Neutrophil (primary cell): Measurements from ENCODE around the gene CHRNB1.
"Not testable (repeated sequence)": the region's sequence is repeated elsewhere in the genome, so short reads cannot be mapped to it uniquely, and the experiment has no call there.

Source experiments
- H3K27ac ChIP-seq: fragments of 200-600 bp; sonication (generic); 2 replicates; pipeline ENCODE4 v1.5.1; 2016; ENCODE audit warnings: mild to moderate bottlenecking, moderate library complexity
- H3K27me3 ChIP-seq: fragments of 200-600 bp; sonication (generic); 2 replicates; pipeline ENCODE4 v1.6.0; 2016; ENCODE audit warnings: mild to moderate bottlenecking
- H3K36me3 ChIP-seq: fragments of 200-600 bp; sonication (generic); 2 replicates; pipeline ENCODE4 v1.5.1; 2017
- H3K4me1 ChIP-seq, 2 experiments: fragments of 200-600 bp in 1 of 2; sonication (generic) in 1 of 2; 1 replicate in 1 of 2; 2 replicates in 1 of 2; pipeline versions ENCODE4 v1.5.1 to v1.6.1; 2013 to 2016; ENCODE audit warnings: low read depth in 1 of 2, low read length in 1 of 2, mild to moderate bottlenecking in 1 of 2, moderate library complexity in 1 of 2; ENCODE audit not compliant: control insufficient read depth in 1 of 2, insufficient read depth in 1 of 2
- H3K4me3 ChIP-seq, 2 experiments: fragments of 200-600 bp in 1 of 2; sonication (generic) in 1 of 2; 1 replicate in 1 of 2; 2 replicates in 1 of 2; pipeline ENCODE4 v1.5.1; 2013 to 2016; ENCODE audit warnings: low read depth in 1 of 2, low read length in 1 of 2, mild to moderate bottlenecking in 1 of 2, moderate library complexity in 1 of 2
- H3K9me3 ChIP-seq: fragments of 200-600 bp; sonication (generic); 2 replicates; pipeline ENCODE4 v1.5.1; 2016
- TF ChIP-seq, protein P1 (sequence below): fragments of 200-600 bp; sonication (generic); IDR thresholded peaks from 2 replicates; pipeline ENCODE4 v1.5.1; 2016; ENCODE audit warnings: antibody characterized with exemption

CHRNB1 gene

DNA sequence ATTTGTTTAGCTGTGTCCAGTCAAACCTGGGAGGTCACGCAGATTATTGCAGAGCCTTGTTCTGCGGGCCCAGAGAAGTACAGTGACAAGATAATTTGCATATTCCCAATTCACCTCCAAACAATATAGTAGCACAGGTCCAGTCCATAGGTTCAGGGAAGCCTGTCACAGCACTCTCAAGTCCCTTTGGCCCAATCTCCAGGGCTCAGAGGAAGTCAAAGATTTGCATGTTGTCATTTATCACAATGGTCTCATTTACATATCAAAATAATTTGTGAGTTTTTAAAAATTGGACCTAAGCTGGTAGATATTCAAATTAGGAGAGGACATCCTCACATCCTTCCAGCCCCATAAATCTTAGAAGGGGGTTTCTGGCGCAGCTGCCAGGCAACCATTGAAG is 22.6 kb downstream of the CHRNB1 start:
- H3K27me3 ChIP-seq, result no peaks in the 10 kb centered on the region
- peaks cover 13 to 15% of the 10 kb centered on the region in 2 experiments for H3K4me1 ChIP-seq
- no peaks in the 10 kb centered on the region for H3K9me3 ChIP-seq
- H3K36me3 ChIP-seq, result peaks cover 19% of the 10 kb centered on the region
- peak overlapping the region; percentile 61 for H3K27ac ChIP-seq
- TF ChIP-seq, protein P1, sequence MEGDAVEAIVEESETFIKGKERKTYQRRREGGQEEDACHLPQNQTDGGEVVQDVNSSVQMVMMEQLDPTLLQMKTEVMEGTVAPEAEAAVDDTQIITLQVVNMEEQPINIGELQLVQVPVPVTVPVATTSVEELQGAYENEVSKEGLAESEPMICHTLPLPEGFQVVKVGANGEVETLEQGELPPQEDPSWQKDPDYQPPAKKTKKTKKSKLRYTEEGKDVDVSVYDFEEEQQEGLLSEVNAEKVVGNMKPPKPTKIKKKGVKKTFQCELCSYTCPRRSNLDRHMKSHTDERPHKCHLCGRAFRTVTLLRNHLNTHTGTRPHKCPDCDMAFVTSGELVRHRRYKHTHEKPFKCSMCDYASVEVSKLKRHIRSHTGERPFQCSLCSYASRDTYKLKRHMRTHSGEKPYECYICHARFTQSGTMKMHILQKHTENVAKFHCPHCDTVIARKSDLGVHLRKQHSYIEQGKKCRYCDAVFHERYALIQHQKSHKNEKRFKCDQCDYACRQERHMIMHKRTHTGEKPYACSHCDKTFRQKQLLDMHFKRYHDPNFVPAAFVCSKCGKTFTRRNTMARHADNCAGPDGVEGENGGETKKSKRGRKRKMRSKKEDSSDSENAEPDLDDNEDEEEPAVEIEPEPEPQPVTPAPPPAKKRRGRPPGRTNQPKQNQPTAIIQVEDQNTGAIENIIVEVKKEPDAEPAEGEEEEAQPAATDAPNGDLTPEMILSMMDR, result no peak
- H3K4me3 ChIP-seq, result no peak overlapping the region

DNA sequence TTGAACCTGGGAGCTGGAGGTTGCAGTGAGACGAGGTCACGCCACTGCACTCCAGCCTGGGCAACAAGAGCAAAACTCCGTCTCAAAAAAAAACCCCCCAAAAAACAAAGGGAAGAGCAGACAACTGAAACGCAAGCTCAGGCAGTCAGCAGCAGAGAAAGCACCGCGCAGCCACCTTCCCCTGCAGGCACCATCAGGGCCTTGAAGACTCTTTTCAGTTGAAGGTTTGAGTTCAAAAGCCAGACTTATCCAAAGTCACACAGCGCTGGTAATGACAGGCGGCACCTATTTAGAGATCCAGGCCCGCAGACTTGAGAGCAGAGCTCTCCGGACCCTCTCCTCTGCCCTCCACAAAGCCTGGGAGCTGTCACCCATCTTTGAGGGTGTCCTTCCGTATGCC is 23.4 kb downstream of the CHRNB1 start:
- no peak overlapping the region for H3K27ac ChIP-seq
- no peak overlapping the region for H3K4me3 ChIP-seq
- H3K36me3 ChIP-seq, result peaks cover 11% of the 10 kb centered on the region
- TF ChIP-seq, protein P1, result no peak
- H3K4me1 ChIP-seq, result peaks cover 13 to 15% of the 10 kb centered on the region in 2 experiments
- H3K9me3 ChIP-seq, result no peaks in the 10 kb centered on the region
- no peaks in the 10 kb centered on the region for H3K27me3 ChIP-seq

DNA sequence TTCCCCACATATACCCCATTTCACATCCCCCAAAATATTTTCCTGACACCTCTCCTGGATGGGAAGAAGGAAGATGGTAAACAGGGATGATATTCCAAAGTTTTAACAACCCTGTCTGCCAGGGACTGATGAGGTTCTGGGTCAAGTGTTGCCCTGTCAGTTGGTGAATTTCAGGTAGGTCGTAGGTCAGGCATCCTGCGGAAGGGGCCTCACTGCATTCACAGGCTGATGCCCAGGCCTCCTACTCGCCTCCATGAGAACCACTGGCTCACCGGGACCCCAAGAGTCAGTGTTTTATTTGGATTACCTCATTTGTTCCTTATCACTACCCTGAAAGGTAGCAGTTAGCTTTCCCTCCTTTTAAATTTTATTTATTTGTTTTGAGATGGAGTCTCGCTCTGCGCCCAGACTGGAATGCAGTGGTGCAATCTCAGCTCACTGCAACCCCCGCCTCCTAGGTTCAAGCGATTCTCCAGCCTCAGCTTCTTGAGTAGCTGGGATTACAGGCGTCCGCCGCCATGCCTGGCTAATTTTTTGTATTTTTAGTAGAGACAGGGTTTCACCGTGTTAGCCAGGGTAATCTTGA is 24.0 kb downstream of the CHRNB1 start:
- Histone ChIP-seq H3K9me3 (no peaks in the 10 kb centered on the region), H3K27ac (no peak overlapping the region), H3K36me3 (peaks cover 6% of the 10 kb centered on the region), H3K4me1 (peaks cover 13 to 15% of the 10 kb centered on the region in 2 experiments), H3K27me3 (no peaks in the 10 kb centered on the region), H3K4me3 (no peak overlapping the region)
- TF ChIP-seq, protein P1, result no peak

DNA sequence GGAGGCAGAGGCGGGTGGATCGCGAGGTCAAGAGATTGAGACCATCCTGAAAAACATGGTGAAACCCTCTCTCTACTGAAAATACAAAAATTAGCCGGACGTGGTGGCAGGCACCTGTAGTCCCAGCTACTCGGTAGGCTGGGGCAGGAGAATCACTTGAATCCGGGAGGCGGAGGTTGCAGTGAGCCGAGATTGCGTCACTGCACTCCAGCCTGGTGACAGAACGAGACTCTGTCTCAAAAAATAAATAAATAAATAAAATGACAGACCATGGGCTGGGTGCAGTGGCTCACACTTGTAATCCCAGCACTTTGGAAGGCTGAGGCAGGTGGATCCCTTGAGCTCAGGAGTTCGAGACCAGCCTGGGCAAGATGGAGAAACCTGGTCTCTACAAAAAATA is 25.0 kb downstream of the CHRNB1 start:
- not testable (repeated sequence) for H3K27me3 ChIP-seq, H3K4me3 ChIP-seq, H3K27ac ChIP-seq, H3K36me3 ChIP-seq, H3K9me3 ChIP-seq
- H3K4me1 ChIP-seq, result peaks cover 19 to 20% of the 10 kb centered on the region in 2 experiments

DNA sequence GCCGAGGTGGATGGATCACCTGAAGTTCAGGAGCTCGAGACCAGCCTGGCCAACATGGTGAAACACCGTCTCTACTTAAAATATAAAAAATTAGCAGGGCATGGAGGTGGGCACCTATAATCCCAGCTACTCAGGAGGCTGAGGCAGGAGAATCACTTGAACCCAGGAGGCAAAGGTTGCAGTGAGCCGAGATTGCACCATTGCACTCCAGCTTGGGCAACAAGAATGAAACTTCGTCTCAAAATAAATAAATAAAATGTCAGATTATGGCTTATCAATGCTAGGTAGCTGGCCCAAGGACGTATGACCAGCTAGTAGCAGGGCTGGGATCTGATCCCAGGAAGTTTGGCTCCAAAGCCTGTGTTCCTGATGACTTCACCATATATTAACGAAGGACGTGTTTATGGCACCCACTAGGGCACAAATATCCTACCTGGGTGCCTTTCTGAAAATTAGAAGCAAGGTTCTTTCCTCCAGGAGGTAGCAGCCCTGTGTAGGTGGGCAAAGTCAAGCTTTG is 25.7 kb downstream of the CHRNB1 start:
- H3K36me3 ChIP-seq, H3K27ac ChIP-seq, H3K27me3 ChIP-seq, H3K4me3 ChIP-seq, H3K9me3 ChIP-seq: not testable (repeated sequence)
- H3K4me1 ChIP-seq, result peaks cover 24 to 27% of the 10 kb centered on the region in 2 experiments

DNA sequence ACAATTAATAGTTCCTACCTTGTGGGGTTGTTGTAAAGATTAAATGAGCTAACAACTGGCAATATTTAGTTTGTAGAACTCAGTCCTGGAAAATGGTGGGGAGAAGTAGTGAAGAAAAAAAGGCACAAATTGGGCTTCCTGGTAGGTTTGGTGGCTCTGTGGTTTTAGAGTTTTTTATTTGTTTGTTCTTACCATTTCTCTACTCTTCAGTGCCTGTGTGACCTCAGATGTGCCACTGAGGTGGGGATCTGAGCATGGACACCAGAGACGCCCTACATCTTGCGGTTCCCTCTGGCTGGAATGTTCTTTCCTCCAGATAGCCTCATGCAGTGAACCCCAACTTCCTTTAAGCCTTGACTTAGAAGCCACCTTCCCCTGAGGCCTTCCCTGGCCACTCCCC is 26.9 kb downstream of the CHRNB1 start:
- Histone ChIP-seq H3K27me3 (no peaks in the 10 kb centered on the region), H3K36me3 (peaks cover 3% of the 10 kb centered on the region), H3K27ac (no peak overlapping the region), H3K4me1 (peaks cover 21 to 25% of the 10 kb centered on the region in 2 experiments), H3K9me3 (no peaks in the 10 kb centered on the region), H3K4me3 (no peak overlapping the region)
- TF ChIP-seq, protein P1, result no peak

DNA sequence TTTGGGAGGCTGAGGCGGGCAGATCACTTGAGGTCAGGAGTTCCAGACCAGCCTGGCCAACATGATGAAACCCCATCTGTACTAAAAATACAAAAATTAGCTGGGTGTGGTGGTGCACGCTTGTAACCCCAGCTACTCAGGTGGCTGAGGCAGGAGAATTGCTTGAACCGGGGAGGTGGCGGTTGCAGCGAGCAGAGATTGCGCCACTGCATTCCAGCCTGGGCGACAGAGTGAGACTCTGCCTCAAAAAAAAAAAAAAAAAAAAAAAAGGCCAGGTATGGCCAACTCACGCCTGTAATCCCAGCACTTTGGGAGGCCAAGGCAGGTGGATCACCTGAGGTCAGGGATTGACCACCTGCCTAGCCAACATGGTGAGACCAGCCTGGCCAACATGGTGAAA is 29.9 kb downstream of the CHRNB1 start:
- H3K27ac ChIP-seq, H3K27me3 ChIP-seq, H3K4me3 ChIP-seq, H3K36me3 ChIP-seq, H3K9me3 ChIP-seq: not testable (repeated sequence)
- peaks cover 35 to 43% of the 10 kb centered on the region in 2 experiments for H3K4me1 ChIP-seq
